ENCODE data around the gene MTUS2.

Gene MTUS2

DNA sequence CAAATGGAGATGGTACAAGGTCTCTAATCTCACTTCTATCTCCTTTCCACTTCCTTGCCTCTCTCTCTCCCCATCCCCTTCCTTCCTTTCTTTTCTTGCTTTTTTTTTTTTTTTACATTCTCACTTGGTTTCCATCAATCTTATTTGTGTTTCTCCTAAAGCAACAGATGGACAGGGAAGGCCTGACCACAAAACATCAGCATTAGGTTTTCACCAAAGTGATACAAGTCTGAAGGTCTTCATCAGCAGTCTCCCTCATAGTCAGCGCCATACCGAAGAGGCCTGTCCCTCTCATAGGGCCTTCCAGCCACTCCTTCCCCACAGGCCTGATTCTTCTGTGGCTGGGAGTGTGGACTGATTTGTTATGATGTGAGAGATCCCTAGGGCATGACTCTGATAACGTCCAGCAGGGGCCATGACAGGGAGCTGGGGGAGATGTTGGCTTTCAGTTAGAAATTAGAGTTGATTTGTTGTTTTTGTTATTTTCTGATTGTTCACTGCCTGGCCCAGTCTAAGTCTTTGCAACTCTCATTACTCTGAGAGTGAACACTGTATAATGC lies 616.7 kb downstream of the MTUS2 start:
- Mint-ChIP-seq H3K4me3 (no peak overlapping the region), H3K9me3 (no peaks in the 10 kb centered on the region), H3K4me1 (ENCODE audit: low read depth) (no peaks in the 10 kb centered on the region), H3K36me3 (ENCODE audit: low read depth) (no peaks in the 10 kb centered on the region), H3K27ac (no peak overlapping the region), H3K27me3 (ENCODE audit: low read depth) (peaks cover 9% of the 10 kb centered on the region)

DNA sequence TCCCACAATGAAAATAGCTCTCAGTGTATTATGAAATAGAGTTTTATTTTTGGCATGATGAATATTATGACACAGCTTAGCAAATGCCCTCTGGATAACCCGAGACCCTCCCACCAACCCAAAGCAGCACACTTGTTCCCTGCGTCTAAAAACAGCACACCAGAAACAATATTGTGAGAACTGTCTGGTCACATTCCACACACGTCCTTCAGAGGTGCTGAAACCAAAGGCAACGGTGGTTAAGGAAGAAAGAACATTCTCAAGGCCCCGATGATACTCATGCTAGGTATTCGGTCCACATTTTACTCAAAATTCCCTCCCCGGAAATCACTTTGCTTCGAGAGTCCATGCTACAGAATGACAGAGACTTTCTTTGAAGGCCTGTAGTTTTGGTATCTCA lies 618.6 kb downstream of the MTUS2 start:
- no peak overlapping the region for H3K27ac Mint-ChIP-seq
- no peaks in the 10 kb centered on the region for H3K9me3 Mint-ChIP-seq
- no peak overlapping the region for H3K4me3 Mint-ChIP-seq
- no peaks in the 10 kb centered on the region for H3K36me3 Mint-ChIP-seq (ENCODE audit: low read depth)
- peaks cover 3% of the 10 kb centered on the region for H3K27me3 Mint-ChIP-seq (ENCODE audit: low read depth)
- no peaks in the 10 kb centered on the region for H3K4me1 Mint-ChIP-seq (ENCODE audit: low read depth)

DNA sequence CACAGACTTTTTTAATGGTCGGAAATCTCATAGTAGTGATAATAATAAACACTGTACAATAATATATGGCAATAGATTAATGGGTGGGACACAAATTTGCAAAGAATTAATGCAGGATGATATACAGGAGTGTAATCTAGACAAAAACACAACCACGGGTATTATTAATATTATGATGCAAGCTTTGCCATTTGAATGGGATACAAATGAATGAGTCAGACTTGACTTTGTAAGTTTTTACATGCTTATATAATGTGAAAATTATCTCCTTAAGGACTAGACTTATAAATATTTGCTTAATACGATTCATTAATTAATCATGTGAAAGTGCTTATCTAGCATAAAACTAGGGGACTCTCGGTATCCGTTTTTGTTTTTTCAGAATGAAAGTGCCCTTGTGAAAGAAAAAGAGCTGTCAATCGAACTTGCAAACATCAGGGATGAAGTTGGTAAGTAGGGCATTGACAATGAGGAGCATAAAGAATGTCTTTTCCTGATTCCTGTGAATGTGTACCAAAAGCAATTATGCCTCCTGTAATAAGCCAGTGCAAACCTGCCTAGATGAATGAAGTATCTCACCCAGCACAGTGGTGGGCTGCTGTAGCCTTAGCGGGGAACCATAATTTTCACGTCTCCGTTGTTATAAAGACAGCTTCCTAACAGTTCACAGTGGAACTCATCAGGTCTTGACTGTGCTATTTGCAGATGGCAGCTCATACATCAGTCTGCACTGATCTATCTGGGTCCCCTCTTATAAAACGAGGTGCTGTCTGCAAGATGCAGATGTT lies 619.7 kb downstream of the MTUS2 start:
- Mint-ChIP-seq H3K36me3 (ENCODE audit: low read depth) (no peaks in the 10 kb centered on the region), H3K27me3 (ENCODE audit: low read depth) (peaks cover 3% of the 10 kb centered on the region), H3K27ac (no peak overlapping the region), H3K9me3 (no peaks in the 10 kb centered on the region), H3K4me3 (no peak overlapping the region), H3K4me1 (ENCODE audit: low read depth) (no peaks in the 10 kb centered on the region)

DNA sequence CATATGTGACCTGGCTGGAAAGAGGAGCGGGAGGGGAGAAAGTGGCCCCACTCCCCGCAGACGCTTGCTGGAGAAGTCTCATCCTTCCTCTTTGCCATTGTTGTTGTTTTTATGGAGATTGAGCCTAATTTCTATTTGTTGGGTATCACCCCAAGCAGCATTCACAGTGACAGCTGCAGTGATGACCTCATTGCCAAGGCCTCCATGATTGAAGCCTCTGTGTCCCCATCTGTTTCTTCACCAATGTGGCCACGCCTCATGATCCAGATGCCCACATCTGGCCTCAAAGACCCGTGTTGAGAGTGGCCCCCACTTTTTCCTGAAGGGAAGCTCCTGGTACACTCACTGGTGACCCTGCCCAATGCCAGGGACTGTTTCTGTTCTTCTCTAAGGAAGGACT lies 621.2 kb downstream of the MTUS2 start:
- H3K27me3 Mint-ChIP-seq (ENCODE audit: low read depth), result peaks cover 3% of the 10 kb centered on the region
- no peak overlapping the region for H3K27ac Mint-ChIP-seq
- no peaks in the 10 kb centered on the region for H3K36me3 Mint-ChIP-seq (ENCODE audit: low read depth)
- H3K4me1 Mint-ChIP-seq (ENCODE audit: low read depth), result no peaks in the 10 kb centered on the region
- no peaks in the 10 kb centered on the region for H3K9me3 Mint-ChIP-seq
- H3K4me3 Mint-ChIP-seq, result no peak overlapping the region

DNA sequence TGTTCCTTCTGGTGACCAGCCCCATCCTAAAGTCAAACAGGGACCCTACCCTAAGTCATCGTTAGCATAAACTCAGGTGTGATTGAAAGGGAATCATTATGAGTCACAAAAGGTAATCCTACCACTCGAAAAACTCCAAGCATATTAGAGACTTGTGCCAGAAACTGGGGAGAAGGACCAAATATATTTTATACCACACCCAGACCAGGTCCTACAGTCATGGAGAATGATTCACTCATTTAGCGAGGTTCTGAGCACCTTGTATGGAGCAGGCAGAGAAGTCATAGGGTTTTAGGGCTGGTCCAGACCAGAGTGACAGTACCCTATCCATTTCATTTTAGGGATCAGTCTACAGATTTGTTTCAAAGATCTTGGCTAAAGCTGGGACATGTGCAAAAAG lies 625.9 kb downstream of the MTUS2 start:
- H3K4me1 Mint-ChIP-seq (ENCODE audit: low read depth), result no peaks in the 10 kb centered on the region
- no peaks in the 10 kb centered on the region for H3K36me3 Mint-ChIP-seq (ENCODE audit: low read depth)
- H3K27me3 Mint-ChIP-seq (ENCODE audit: low read depth), result peaks cover 16% of the 10 kb centered on the region
- no peak overlapping the region for H3K4me3 Mint-ChIP-seq
- no peaks in the 10 kb centered on the region for H3K9me3 Mint-ChIP-seq
- H3K27ac Mint-ChIP-seq, result no peak overlapping the region

DNA sequence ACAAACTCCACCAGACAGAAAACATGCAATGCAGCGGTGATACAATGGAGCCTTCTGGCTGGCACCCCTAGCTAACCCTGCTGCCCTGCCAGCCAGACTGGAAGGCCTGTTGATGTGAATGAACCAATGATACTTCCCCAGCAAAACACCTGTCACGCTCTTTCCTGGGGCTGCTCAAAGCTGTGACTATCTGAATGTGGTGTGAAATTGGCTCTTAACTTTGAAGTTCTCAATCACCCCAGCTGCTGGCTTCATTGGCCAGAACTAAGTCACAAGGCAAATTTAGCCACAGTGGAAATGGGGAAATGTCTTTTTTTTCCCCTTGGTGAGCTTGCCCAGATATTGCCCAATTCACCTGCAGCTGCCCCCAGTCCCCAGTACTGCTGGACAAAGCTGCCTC lies 628.0 kb downstream of the MTUS2 start:
- no peaks in the 10 kb centered on the region for H3K4me1 Mint-ChIP-seq (ENCODE audit: low read depth)
- H3K27ac Mint-ChIP-seq, result no peak overlapping the region
- no peaks in the 10 kb centered on the region for H3K36me3 Mint-ChIP-seq (ENCODE audit: low read depth)
- H3K9me3 Mint-ChIP-seq, result no peaks in the 10 kb centered on the region
- peaks cover 17% of the 10 kb centered on the region for H3K27me3 Mint-ChIP-seq (ENCODE audit: low read depth)
- H3K4me3 Mint-ChIP-seq, result no peak overlapping the region

DNA sequence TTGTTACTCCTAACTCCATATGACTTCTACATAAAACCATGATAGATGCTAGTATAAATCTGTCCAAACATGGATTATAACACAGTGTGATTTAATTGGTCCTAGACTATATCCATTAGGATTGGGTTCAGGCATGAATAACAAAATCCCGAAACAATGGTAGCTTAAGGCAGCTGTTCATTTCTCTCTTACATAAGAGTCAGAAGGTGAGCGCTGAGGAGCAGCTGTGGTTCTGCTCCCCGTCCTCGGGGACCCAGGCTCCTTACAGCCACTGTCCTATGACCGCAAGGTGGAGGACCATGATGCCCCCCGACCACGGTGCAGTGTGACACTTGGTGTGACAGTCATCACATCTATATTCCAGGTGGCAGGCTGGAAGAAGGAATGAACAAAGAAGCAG lies 629.6 kb downstream of the MTUS2 start:
- H3K4me1 Mint-ChIP-seq (ENCODE audit: low read depth), result no peaks in the 10 kb centered on the region
- no peaks in the 10 kb centered on the region for H3K9me3 Mint-ChIP-seq
- H3K4me3 Mint-ChIP-seq, result no peak overlapping the region
- H3K27me3 Mint-ChIP-seq (ENCODE audit: low read depth), result peaks cover 17% of the 10 kb centered on the region
- H3K36me3 Mint-ChIP-seq (ENCODE audit: low read depth), result no peaks in the 10 kb centered on the region
- no peak overlapping the region for H3K27ac Mint-ChIP-seq

DNA sequence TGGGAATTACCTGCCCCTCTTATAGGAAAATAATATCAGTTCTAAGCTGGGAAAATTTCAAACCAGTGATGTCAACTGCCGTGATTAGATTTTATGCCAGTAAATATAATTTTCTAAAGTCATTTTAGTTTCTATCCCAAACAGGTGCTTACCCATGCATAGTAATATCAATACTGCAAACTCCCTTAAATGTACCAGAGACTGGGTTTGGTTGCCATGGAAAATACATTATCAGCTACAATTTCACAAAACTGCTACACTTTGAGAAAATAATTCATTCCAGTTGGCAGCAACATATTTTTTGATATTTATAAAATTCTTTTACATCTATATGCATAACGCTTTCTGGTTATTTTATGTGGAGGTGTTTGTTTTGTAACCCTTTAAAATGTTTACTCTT lies 631.8 kb downstream of the MTUS2 start:
- Mint-ChIP-seq H3K4me3 (no peak overlapping the region), H3K4me1 (ENCODE audit: low read depth) (no peaks in the 10 kb centered on the region), H3K36me3 (ENCODE audit: low read depth) (no peaks in the 10 kb centered on the region), H3K27me3 (ENCODE audit: low read depth) (peaks cover 16% of the 10 kb centered on the region), H3K27ac (no peak overlapping the region), H3K9me3 (no peaks in the 10 kb centered on the region)

DNA sequence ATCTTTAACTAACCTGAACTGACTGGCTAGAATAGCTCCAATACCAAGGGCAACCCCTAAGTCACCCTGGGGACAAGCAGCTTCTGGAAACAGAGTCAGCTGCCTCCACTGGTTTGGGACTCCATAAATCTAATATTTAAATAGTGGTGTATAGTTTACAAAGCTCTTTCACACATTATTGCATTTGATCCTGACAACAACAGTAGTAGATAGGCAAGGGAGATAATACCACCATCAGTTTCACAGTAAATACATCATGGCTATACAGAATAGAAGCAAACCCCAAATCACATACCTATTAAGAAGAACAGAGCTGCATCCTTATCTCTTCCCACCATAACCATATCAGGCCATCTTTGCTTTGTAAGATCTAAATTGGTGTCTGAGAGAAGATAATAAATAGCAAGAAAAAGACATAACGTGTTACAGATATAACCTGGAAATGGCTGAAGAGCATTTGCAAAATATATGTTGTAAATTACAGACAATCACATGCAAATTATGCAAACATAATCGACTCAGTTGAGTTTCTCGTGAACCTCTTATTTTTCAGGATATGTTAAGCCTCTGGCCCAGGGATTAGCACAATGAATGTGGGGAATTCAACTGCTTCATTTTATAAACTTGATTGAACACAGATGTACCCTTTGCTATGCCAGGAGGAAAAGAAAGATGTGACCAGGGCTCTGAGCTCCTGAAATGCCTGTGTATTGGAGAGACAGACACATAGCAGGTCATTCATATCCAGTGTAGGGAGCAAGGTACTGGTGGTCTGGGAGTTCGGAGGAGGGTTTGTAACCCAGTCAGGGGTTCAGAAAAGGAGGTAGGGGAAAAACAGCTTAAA lies 632.9 kb downstream of the MTUS2 start:
- Mint-ChIP-seq H3K36me3 (ENCODE audit: low read depth) (no peaks in the 10 kb centered on the region), H3K4me1 (ENCODE audit: low read depth) (no peaks in the 10 kb centered on the region), H3K27me3 (ENCODE audit: low read depth) (peaks cover 11% of the 10 kb centered on the region), H3K27ac (no peak overlapping the region), H3K9me3 (no peaks in the 10 kb centered on the region), H3K4me3 (no peak overlapping the region)

DNA sequence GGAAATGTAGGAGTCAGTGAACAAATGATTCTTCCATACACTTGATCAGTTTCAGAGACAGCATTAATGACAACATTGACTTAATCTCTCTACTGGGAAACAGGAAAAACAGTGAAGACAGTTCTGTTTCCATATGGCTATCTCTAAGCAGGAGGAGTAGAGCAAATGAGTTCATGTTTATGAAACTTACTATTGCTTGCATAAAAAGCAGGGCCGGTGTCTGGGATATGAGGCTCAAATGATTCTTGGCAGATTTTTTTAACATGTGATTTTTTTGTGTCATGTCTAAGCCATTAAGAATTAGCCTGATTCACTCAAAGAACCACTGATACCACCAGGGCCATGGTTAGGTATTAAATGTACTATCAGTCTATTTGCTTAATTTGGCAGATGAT lies 633.5 kb downstream of the MTUS2 start:
- no peak overlapping the region for H3K27ac Mint-ChIP-seq
- H3K4me3 Mint-ChIP-seq, result no peak overlapping the region
- H3K9me3 Mint-ChIP-seq, result no peaks in the 10 kb centered on the region
- H3K27me3 Mint-ChIP-seq (ENCODE audit: low read depth), result peaks cover 11% of the 10 kb centered on the region
- no peaks in the 10 kb centered on the region for H3K4me1 Mint-ChIP-seq (ENCODE audit: low read depth)
- no peaks in the 10 kb centered on the region for H3K36me3 Mint-ChIP-seq (ENCODE audit: low read depth)

DNA sequence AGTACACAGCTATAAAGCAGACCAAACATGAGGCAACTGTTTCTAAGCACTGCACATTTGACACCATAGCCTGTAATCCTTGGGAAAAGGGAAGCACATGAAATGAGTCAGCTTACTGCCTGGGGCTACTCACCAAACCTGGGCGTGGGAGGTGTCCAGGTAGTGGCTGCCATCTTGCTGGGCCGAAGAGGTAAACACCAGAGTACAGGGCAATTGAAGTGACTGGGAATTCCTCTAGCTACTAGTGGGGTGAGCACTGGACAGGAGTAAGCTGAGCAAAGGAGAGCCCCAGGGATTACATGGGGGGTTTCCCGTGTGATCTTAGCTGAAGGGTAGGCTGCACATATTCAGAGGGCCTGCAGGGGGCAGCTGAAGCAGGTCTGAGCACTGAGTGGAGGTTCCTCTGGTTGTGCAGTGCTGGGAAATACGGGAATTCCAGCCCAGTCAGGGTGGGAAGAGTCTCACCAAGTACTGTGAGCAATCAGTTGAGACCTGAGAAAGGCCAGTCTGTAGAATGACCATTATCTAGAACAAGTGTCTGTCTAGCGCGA lies 634.9 kb downstream of the MTUS2 start:
- Mint-ChIP-seq H3K27me3 (ENCODE audit: low read depth) (peaks cover 7% of the 10 kb centered on the region), H3K36me3 (ENCODE audit: low read depth) (no peaks in the 10 kb centered on the region), H3K4me1 (ENCODE audit: low read depth) (no peaks in the 10 kb centered on the region), H3K27ac (no peak overlapping the region), H3K9me3 (no peaks in the 10 kb centered on the region), H3K4me3 (no peak overlapping the region)

DNA sequence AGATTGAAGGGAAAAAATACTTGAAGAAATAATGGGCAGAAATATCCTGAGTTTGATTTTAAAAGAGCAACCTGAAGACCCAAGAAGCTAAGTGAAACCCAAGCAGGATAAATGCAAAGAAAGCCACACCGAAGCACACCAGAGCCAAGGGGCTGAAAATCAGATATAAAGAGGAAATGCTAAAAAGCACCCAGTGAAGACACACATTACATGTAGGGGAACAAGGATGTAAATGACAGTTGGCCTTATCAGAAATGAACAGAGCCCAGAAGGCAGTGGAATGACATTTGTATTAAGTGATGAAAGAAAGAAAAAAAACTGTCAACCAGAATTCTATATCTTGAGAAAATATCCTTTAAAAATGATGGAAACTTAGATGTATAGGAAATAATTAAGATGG lies 636.3 kb downstream of the MTUS2 start:
- H3K27me3 Mint-ChIP-seq (ENCODE audit: low read depth), result no peaks in the 10 kb centered on the region
- H3K4me1 Mint-ChIP-seq (ENCODE audit: low read depth), result no peaks in the 10 kb centered on the region
- H3K36me3 Mint-ChIP-seq (ENCODE audit: low read depth), result no peaks in the 10 kb centered on the region
- no peak overlapping the region for H3K27ac Mint-ChIP-seq
- H3K4me3 Mint-ChIP-seq, result no peak overlapping the region
- H3K9me3 Mint-ChIP-seq, result no peaks in the 10 kb centered on the region

DNA sequence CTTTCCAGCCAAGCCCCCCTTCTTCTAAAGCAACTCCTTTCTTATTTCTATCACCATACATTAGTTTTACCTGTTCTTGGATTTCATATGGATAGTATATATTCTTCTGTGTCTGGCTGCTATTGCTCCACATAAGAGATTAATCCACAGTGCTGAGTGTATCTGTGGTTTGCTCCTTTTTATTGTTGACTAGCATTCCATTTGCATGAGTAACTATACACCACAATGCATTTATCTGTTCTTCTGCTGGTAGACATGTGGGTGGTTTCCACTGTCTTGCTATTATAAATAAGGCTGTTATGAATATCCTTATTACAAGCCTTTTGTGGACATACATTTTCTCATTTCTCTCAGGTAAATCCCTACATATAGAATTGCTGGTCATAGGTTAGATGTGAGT lies 637.2 kb downstream of the MTUS2 start:
- Mint-ChIP-seq H3K9me3 (no peaks in the 10 kb centered on the region), H3K4me3 (no peak overlapping the region), H3K27me3 (ENCODE audit: low read depth) (no peaks in the 10 kb centered on the region), H3K36me3 (ENCODE audit: low read depth) (no peaks in the 10 kb centered on the region), H3K4me1 (ENCODE audit: low read depth) (no peaks in the 10 kb centered on the region), H3K27ac (no peak overlapping the region)

DNA sequence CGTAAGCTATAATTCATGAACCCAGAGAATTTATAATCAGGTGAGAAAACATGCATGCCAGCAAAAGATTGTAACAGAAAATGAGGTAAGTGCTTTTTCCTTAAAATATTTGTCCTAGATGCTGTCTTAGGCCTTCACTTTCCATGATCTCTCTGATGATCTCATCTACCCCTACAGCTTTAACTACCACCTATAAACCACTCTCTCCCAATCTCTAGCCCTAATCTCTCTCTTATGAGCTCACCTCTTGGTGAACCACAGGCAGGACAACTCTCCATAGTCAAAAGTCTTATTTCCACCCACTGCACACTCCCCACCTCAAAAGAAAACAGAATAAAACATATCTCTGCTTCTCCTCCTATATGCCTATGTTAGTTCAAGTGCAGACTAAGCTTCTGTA lies 638.3 kb downstream of the MTUS2 start:
- Mint-ChIP-seq H3K36me3 (ENCODE audit: low read depth) (no peaks in the 10 kb centered on the region), H3K27ac (no peak overlapping the region), H3K9me3 (no peaks in the 10 kb centered on the region), H3K27me3 (ENCODE audit: low read depth) (no peaks in the 10 kb centered on the region), H3K4me1 (ENCODE audit: low read depth) (no peaks in the 10 kb centered on the region), H3K4me3 (no peak overlapping the region)

All from T-helper 1 cell treated with Interleukin-12 subunit alpha and Interleukin-12 subunit beta and Interleukin-4 antibody, amounts not matched to agents 30 μg/mL and 1 μg/mL, for 36 hours (primary cell).